ENCODE data around the gene MEX3D.
"Not testable (repeated sequence)": the region's sequence is repeated elsewhere in the genome, so short reads cannot be mapped to it uniquely, and the experiment has no call there.

MEX3D gene

DNA sequence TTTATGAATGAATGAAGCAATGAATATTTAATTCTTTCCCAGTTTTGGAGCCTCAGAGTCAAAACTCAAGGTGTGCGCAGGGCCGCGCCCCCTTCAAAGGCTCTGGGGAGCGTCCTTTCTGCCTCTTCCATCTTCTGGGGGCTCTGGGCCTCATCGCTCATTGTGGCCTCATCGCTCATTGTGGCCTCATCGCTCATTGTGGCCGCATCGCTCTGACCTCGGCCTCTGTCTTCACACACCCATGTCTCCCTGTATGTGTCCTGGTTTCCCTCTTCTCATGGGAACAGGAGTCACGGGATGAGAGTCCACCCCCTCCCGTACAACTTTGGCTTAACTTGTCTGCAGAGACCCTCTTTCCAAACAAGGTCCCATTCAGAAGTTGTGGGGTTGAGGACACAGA is 3.2 kb upstream of the MEX3D start:
- DNase-seq (ENCODE audit: low read depth in 2 of 2): no peak

GRCh38 chr19:1570836-1571235 is 2.7 kb upstream of the MEX3D start:
- no peak for DNase-seq (ENCODE audit: low read depth in 2 of 2)

DNA sequence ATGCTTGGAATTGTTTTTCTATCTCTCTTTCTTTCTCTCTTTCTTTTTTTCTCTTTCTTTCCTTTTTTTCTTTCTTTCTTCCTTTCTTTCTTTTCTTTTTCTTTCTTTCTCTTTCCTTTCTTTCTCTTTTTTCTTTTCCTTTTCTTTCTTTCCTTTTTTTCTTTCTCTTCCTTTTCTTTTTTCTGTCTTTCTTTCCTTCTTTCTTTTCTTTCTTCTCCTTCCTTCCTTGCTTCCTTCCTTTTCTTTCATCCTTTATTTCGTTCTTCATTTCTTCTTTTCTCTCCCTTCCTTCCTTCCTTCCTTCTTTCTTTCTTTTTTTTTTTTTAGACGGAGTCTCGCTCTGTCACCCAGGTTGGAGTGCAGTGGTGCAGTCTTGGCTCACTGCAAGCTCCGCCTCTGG is 1.9 kb upstream of the MEX3D start:
- DNase-seq (ENCODE audit: low read depth in 2 of 2): no peak

- DNase-seq (ENCODE audit: low read depth in 2 of 2): no peak
Observed at GRCh38 chr19:1567848-1568227, 287 bp downstream of the MEX3D start.

- no peak for DNase-seq (ENCODE audit: low read depth in 2 of 2)
Observed at GRCh38 chr19:1567116-1567847, 843 bp downstream of the MEX3D start.

DNA sequence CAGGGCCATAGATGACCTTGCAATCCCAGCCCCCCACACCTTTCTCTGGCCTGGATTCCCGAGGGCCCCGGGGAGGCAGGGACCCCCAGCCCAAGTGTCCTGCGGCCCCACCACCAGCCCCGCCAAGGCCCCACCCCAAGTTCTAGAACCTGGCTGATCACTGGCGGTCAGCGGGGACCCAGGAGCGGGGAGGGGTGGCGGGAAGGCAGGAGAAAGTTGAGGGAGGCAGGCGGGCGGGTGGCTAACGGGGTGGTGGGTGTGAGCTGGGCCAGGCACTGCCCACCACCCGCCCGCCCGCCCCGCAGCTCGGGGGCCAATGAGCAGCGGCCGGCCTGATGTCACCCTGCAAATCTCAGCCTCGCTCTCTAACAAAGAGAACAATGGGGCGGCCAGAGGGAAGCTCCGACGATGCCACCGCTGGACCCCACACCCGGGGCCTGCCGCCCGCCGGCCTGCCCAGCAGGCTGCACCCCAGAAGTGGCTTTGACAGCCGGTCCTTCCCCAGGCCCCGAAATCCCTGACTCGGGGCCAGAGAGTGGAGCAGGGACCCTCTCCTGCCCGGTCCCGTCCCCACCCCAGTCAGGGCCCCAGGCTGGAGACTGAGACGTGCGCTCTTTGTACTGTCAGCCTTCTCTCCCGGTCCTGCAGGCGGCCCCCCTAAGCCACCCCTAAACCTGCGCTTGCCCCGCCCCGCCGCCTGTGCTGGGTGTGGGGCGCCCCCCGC is 1.6 kb downstream of the MEX3D start:
- no peak for DNase-seq (ENCODE audit: low read depth in 2 of 2)

GRCh38 chr19:1563251-1563650 is 4.9 kb downstream of the MEX3D start:
- no peak for DNase-seq (ENCODE audit: low read depth in 2 of 2)

GRCh38 chr19:1561236-1561842 is 6.8 kb downstream of the MEX3D start:
- no peak for DNase-seq (ENCODE audit: low read depth in 2 of 2)

DNA sequence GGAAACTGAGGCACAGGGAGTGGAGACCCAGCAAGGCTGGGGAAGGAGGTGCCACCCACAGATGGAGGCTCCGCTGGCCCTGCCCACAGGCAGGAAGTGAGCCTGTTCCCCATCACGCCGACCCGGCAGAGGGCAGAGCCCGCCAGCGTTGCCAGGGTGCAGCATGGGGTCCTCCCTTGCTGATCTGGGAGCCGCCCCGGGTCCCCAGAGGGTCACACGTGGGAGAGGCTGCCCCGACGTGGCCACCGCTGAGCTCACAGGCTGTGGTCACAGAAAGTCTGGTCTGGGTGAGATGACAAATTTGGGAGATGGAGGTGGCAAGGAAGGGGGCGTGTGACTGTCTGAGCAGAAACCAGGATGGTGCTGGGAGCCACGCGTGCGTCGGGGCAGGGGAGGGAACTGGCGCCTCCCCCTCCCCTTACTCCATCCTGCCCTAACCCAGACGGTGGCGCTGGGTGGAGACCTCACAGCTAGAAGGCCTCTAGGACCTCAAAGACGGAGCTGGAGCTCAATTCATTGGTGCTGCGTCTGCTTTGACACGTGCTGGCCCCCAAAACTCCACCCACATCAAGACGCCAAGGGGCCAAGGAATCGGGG is 7.7 kb downstream of the MEX3D start:
- DNase-seq (ENCODE audit: low read depth in 2 of 2): no peak

DNA sequence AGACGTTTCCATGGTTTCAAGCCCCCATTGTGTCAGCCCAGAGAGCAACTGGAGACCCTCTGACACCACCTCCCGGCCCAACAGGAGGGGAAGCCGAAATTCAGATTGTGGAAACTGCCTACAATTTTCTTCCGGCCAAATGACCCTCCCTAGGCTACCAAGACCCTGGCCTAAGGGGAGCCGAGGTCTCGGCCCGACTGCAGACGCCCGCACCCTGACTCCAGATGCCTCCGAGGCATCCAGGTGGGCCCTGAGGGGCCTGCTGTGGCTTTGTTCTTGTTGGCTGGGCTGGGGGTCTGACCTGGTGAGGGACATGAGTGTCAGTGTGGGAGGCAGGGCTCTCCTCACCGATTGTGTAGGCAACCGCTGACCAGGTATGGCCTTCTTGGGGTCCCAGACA is 9.6 kb downstream of the MEX3D start:
- DNase-seq (ENCODE audit: low read depth in 2 of 2): no peak

- DNase-seq (ENCODE audit: low read depth in 2 of 2): no peak
Observed at GRCh38 chr19:1556390-1557070, 11.6 kb downstream of the MEX3D start.

DNA sequence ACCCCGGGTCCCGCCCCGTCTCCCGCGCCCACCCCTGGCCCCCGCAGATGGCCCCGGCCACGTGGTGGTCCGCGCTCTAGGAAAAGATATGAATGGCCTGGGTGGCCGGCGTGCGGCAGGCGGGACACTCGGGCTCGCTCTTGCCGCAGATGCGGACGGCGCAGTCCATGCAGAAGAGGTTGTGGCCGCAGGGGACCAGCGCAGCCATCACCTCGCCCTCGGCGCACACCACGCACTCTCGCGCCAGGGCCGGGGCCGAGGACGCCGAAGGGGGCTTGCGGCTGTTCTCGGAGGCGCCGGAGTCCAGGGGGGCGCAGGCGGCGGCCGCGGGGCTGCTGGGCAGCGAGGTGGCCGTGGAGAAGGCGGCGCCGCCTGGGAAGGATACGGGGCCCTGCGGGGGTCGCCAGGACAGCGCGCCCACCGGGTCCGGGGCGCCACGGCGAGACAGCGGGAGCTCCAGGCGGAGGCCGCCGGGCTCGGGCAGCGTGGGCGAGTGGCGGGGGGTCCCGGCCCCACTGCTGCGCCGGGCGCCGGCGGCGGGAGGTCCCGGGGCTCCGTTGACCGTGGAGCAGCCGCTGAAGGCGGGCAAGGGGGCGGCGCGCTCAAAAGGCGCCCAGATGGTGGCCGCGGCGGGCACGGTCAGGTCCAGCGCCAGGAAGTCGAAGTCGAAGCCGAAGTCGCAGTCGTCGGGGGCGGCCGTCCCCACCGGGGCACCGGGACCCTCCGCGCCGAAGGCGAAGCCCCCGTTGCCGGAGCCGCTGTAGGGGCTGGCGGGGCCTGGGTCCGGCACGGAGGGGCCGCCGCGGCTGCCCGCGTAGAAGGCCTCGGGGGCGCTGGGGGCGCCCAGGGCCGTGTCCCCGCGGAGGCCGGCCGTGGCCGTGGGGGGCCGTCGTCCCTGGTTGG is 12.4 kb downstream of the MEX3D start:
- no peak for DNase-seq (ENCODE audit: low read depth in 2 of 2)

- DNase-seq (ENCODE audit: low read depth in 2 of 2): no peak
Observed at GRCh38 chr19:1554968-1555367, 13.2 kb downstream of the MEX3D start.

GRCh38 chr19:1553415-1553814 is 14.7 kb downstream of the MEX3D start:
- no peak for DNase-seq (ENCODE audit: low read depth in 2 of 2)

- no peak for DNase-seq (ENCODE audit: low read depth in 2 of 2)
Observed at GRCh38 chr19:1551068-1552040, 16.8 kb downstream of the MEX3D start.

DNA sequence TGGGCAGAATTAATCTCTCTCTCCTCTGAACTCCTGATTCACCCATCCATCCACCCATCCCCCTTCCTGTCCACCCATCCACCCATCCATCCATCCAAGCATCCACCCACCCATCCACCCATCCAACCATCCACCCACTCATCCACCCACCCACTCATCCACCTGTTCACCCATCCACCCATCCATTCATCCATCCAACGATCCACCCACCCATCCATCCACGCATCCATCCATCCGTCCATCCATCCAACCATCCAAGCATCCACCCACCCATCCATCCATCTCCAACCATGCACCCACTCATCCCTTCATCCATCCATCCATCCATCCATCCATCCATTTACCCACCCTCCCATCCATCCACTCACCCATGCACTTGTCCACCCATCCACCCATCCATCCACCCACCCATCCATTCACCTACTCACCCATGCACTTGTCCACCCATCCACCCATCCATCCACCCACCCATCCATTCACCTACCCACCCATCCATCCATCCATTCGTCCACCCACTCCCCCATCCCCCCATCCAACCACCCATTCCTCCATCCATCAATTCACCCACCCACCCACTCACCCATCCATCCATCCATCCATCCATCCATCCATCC is 18.7 kb downstream of the MEX3D start:
- DNase-seq (ENCODE audit: low read depth in 2 of 2): no peak

DNA sequence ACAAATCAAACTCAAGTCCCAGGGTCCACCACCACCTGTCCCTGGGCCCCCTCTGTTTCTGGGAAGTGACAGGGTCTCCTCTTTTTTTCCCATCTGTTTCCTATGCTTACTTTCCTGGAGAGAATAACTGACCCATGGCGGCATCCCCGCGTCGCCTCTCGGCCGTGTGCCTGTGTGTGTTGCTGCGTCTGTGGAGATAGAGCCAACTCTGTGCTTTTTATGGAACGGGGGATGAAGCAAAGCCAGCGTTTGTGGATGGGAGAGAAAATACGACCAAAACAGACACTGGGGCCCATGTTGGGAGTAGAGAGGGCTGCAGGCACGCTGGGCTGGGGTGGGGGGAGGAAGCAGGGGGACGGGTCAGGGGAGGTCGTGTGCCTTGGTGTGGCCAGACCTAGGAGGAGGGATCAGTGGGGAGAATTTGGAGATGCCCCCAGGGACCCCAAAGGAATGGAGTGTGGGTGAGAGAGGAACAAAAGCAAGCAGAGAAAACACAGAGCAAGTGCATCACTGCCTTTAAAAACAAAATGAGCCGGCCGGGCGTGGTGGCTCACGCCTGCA is 27.7 kb downstream of the MEX3D start:
- no peak for DNase-seq (ENCODE audit: low read depth in 2 of 2)

DNA sequence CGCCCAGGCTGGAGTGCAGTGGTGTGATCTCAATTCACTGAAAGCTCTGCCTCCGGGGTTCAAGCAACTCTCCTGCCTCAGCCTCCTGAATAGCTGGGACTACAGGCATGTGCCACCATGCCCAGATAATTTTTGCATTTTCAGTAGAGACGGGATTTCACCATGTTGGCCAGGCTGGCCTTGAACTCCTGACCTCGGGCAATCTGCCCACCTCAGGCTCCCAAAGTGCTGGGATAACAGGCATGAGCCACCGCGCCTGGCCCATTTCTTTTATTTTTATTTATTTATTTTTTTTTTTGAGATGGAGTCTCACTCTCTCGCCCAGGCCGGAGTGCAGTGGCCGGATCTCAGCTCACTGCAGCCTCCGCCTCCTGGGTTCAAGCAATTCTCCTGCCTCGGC is 28.4 kb downstream of the MEX3D start:
- DNase-seq (ENCODE audit: low read depth in 2 of 2): not testable (repeated sequence)

GRCh38 chr19:1538978-1539377 is 29.1 kb downstream of the MEX3D start:
- no peak for DNase-seq (ENCODE audit: low read depth in 2 of 2)

All from stimulated activated CD8-positive, alpha-beta memory T cell treated with anti-CD3 and anti-CD28 coated beads, Interleukin-7, amount 100 ng/mL, for 4 hours (primary cell).